D721Med (cell line): ENCODE data around the gene TMED4.
"Not testable (repeated sequence)": the region's sequence is repeated elsewhere in the genome, so short reads cannot be mapped to it uniquely, and the experiment has no call there.

ENCODE experiments used
- DNase-seq: peaks from one replicate; pipeline ENCODE4 v3.0.0; 2011; ENCODE audit warnings: low spot score; ENCODE audit not compliant: insufficient read length
- FAIRE-seq: peaks from 2 replicates; lab custom pipeline; 2011; peaks lifted over from hg19 to GRCh38; lab: Jason Lieb, UNC
- TF ChIP-seq, protein P1 (sequence below): IDR thresholded peaks from 2 replicates; pipeline ENCODE4 v1.5.1; 2012; ENCODE audit warnings: mild to moderate bottlenecking, control low read depth; ENCODE audit not compliant: insufficient read depth; ENCODE audit errors: missing control alignments

The TMED4 gene

DNA sequence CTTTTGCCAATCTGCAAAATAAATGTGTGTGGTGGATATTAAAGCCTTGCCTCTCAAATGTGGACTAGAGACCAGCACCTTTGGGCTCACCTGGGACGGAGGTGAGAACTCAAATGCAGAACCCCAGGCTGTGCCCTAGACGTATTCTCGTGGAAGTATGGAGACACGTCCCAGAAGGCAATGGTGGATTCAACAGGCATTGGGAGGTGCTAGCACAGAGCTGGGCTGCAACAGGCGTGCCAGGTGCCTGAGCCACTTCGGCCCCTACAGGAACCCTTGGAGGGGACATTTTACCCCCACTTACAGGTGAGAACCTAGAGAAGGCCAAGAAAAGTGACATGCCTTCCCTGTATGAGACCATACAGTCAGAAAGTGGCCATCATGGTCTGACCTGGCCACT is 20.6 kb downstream of the TMED4 start:
- DNase-seq (no peak), FAIRE-seq (no peak)
- TF ChIP-seq, protein P1, sequence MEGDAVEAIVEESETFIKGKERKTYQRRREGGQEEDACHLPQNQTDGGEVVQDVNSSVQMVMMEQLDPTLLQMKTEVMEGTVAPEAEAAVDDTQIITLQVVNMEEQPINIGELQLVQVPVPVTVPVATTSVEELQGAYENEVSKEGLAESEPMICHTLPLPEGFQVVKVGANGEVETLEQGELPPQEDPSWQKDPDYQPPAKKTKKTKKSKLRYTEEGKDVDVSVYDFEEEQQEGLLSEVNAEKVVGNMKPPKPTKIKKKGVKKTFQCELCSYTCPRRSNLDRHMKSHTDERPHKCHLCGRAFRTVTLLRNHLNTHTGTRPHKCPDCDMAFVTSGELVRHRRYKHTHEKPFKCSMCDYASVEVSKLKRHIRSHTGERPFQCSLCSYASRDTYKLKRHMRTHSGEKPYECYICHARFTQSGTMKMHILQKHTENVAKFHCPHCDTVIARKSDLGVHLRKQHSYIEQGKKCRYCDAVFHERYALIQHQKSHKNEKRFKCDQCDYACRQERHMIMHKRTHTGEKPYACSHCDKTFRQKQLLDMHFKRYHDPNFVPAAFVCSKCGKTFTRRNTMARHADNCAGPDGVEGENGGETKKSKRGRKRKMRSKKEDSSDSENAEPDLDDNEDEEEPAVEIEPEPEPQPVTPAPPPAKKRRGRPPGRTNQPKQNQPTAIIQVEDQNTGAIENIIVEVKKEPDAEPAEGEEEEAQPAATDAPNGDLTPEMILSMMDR, result no peak

DNA sequence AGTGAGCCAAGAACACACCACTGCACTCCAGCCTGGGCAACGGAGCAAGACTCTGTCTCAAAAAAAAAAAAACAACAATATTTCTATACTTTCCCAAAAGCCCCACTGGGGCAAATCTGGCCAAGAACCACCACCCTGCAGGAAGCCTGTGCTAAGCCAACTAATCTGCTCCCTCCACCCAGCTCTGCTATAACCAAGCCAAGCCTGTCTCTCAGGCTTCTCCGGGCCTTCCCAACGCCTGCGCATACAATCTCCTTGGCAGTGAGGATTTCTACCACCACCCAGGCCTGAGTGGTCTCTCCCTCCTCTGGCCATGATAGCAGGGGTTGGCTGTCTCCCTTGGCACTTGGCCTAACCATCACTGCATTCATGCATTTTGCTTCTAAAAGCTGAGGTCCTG is 22.5 kb downstream of the TMED4 start:
- TF ChIP-seq, protein P1, result no peak
- FAIRE-seq (no peak), DNase-seq (no peak)

DNA sequence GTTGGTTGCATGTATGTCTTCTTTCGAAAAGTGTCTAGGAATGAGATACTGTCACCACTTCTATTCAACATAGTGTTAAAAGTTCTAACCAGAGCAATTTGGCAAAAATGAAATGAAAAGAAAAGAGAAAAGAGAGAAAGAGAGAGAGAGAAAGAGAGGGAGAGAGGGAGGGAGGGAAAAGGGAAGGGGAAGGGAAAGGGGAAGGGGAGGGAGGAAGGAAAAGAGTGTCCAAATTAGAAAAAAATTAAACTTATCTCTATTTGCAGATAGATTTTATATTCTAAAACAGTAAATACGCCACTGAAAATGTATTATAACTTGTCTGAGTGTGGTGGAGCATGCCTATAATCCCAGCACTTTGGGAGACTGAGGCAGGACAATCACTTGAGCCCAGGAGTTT is 24.5 kb downstream of the TMED4 start:
- DNase-seq, result no peak
- no peak for FAIRE-seq
- TF ChIP-seq, protein P1, result no peak

DNA sequence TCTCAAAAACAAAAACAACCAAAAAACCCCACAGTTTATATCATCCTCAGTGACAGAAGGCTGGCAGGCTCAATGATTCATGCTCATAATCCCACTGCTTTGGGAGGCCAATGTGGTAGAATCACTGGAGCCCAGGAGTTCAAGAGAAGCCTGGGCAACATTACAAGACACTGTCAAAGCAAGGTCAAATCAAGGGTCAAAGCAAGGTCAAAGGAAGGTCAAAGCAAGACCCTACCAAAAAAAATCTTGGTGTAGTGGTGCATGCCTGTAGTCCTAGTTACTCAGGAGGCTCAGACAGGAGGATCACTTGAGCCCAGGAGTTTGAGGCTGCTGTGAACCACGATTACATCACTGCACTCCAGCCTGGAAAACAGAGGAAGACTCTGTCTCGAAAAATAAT is 26.7 kb downstream of the TMED4 start:
- FAIRE-seq, result no peak
- DNase-seq, result no peak
- TF ChIP-seq, protein P1, result no peak

DNA sequence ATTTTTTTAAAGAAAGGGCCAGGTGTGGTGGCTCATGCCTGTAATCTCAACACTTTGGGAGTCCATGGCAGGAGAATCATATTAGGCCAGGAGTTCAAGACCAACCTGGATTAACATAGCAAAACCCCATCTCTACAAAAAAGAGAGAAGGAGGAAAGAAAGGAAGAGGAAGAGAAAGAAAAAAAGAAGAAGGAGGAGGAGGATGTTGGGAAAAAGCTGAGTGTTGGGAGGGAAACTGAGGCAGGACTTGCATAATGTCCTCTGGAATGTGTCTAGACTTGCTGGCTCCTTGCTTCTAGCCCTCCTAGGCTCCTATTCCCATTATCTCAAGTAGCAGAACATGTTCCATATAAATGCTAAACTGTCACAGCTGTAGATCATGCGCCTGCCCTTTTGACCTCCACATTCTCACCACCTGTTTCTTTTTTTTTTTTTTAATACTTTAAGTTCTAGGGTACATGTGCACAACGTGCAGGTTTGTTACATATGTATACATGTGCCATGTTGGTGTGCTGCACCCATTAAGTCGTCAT is 29.5 kb downstream of the TMED4 start:
- DNase-seq, FAIRE-seq: not testable (repeated sequence)

DNA sequence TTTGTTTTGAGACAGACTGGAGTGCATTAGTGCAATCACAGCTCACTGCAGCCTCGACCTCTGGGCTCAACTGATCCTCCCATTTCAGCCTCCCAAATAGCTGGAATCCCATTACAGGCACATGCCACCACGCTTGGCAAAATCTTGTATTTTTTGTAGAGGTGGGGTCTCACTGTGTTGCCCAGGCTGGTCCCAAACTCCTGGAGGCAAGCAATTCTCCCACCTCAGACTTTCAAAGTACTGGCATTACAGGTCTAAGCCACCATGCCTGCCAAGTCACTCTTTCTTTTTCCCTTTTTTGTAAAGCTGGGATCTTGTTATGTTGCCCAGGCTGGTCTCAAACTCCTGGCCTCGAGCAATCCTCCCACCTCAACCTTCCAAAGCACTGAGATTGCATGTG is 32.6 kb downstream of the TMED4 start:
- DNase-seq (no peak), FAIRE-seq (no peak)
- TF ChIP-seq, protein P1, result no peak

DNA sequence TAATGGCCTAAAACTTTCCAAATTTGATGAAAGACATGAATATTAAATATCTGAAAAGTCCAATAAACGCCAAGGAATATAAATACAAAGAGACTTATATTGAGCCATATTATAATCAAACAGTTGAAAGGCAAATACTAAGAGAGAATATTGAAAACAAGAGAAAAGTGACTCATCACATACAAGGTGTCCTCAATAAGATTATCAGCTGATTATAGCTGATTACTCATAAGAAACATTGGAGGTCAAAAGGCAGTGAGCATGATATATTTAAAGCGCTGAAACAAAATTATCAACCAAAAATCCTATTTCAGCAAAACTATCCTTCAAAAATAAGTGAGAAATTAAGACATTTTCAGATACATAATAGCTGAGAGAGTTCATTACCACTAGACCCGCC is 33.1 kb downstream of the TMED4 start:
- DNase-seq (no peak), FAIRE-seq (no peak)
- TF ChIP-seq, protein P1, result no peak
